Thoracic aorta (tissue), 2 donors: Measurements from ENCODE around the gene MGAT3. TPM values are rescaled to one million over a fixed set of nuclear protein-coding genes. Genes with fewer than 3 reads are reported as not detected.
A peak's percentile ranks its signal among the peaks of the same experiment; 100 is the strongest.

Experiments used
- ATAC-seq: fragments of 150-250 bp; one replicate; pipeline ENCODE4 v1.8.0; 2017; ENCODE audit warnings: low read depth; ENCODE audit not compliant: insufficient number of reproducible peaks, low FRiP score
- DNase-seq: peaks from one replicate; pipeline ENCODE4 v3.0.0-alpha.2; 2020; ENCODE audit warnings: low spot score
- H3K27ac ChIP-seq, 2 donors: fragments of 200-600 bp; sonication (generic); 1 replicate in 1 of 2; 2 replicates in 1 of 2; pipeline ENCODE4 v1.5.1; 2016; ENCODE audit warnings: mild to moderate bottlenecking in 2 of 2, moderate library complexity in 2 of 2
- H3K27me3 ChIP-seq: fragments of 200-600 bp; sonication (generic); replicated peaks from 2 replicates; pipeline ENCODE4 v1.6.0; 2016; ENCODE audit warnings: mild to moderate bottlenecking; ENCODE audit not compliant: insufficient read depth
- H3K36me3 ChIP-seq: fragments of 200-600 bp; sonication (generic); one replicate; pipeline ENCODE4 v1.5.1; 2016
- H3K4me1 ChIP-seq, 2 donors: fragments of 200-600 bp; sonication (generic); 1 replicate in 1 of 2; 2 replicates in 1 of 2; pipeline versions ENCODE4 v1.5.1 to v1.6.0; 2016; ENCODE audit warnings: low read depth in 2 of 2, mild to moderate bottlenecking in 1 of 2; ENCODE audit not compliant: control insufficient read depth in 1 of 2
- H3K4me3 ChIP-seq: fragments of 200-600 bp; sonication (generic); 2 replicates; pipeline ENCODE4 v1.5.1; 2016; ENCODE audit warnings: mild to moderate bottlenecking
- H3K9me3 ChIP-seq: fragments of 200-600 bp; sonication (generic); 2 replicates; pipeline ENCODE4 v1.5.1; 2016
- CTCF ChIP-seq: fragments of 200-600 bp; sonication (generic); IDR thresholded peaks from one replicate; pipeline ENCODE4 v1.5.1; 2019; ENCODE audit warnings: antibody characterized with exemption
- total RNA-seq, 2 donors: library from RNA; depleted of rRNA; stranded (reverse); fragments of >200 nt; gene quantifications; one replicate each; pipeline versions ENCODE4 v1.1.0 to v1.2.3, GENCODE V29; 2016

Gene MGAT3
- total RNA-seq, 2 donors from 2014 or later: 1.1 to 3.2 TPM

- H3K9me3 ChIP-seq: no peaks in the 10 kb centered on the region
- H3K27me3 ChIP-seq: no peaks in the 10 kb centered on the region
- peak overlapping the region; percentile 35 for H3K4me3 ChIP-seq
- DNase-seq (no peak), ATAC-seq (no peak)
- no peaks in the 10 kb centered on the region for H3K36me3 ChIP-seq
- H3K27ac ChIP-seq: no peak overlapping the region
- H3K4me1 ChIP-seq: peaks cover 0 to 30% of the 10 kb centered on the region in 2 donors
- TF ChIP-seq CTCF: no peak
Observed at GRCh38 chr22:39437791-39438704, 18.8 kb upstream of the MGAT3 start.

DNA sequence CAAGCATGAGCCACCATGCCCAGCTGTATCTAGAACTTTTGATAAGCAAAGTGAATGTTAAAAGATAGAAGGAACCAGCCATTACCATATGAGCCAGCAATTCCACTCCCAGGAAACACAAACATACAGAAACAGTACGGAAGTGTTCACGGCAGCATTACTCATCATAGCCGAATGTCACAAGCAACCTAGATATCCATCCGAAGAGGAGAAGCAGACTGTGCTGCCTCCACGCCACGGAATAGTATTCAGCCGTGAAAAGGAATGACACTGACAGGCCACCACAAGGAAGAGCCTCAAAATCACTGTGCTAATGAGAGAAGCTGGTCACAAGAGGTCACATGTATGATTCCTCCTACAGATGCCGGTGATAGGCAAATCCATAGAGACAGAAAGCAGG is 17.6 kb upstream of the MGAT3 start:
- Histone ChIP-seq H3K27ac (no peak overlapping the region), H3K36me3 (no peaks in the 10 kb centered on the region), H3K27me3 (no peaks in the 10 kb centered on the region), H3K9me3 (no peaks in the 10 kb centered on the region), H3K4me3 (no peak overlapping the region), H3K4me1 (peaks cover 0 to 20% of the 10 kb centered on the region in 2 donors)
- DNase-seq (no peak), ATAC-seq (no peak)
- TF ChIP-seq CTCF: no peak

DNA sequence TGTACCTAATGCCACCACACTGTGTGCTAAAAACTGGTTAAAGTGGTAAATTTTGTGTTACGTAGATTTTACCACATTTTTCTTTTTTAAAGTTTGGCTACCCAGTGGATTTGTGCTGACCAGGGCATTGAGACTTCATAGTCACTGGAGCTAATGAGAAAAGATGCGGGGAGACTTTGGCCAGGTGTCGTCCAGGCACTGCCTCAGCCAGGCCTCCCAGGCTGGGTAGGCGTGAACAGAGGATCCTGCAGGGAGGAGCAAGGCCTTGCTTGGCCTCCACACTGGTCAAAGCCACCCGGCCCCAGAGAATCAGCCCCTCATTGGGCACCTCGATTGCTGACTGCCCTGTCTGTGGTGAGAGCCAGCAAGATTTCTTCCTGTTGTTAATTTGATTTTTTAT is 13.4 kb upstream of the MGAT3 start:
- Histone ChIP-seq H3K27me3 (no peaks in the 10 kb centered on the region), H3K9me3 (no peaks in the 10 kb centered on the region), H3K36me3 (no peaks in the 10 kb centered on the region), H3K4me1 (peaks cover 0 to 4% of the 10 kb centered on the region in 2 donors), H3K27ac (no peak overlapping the region), H3K4me3 (no peak overlapping the region)
- no peak for ATAC-seq
- no peak for TF ChIP-seq CTCF
- no peak for DNase-seq

DNA sequence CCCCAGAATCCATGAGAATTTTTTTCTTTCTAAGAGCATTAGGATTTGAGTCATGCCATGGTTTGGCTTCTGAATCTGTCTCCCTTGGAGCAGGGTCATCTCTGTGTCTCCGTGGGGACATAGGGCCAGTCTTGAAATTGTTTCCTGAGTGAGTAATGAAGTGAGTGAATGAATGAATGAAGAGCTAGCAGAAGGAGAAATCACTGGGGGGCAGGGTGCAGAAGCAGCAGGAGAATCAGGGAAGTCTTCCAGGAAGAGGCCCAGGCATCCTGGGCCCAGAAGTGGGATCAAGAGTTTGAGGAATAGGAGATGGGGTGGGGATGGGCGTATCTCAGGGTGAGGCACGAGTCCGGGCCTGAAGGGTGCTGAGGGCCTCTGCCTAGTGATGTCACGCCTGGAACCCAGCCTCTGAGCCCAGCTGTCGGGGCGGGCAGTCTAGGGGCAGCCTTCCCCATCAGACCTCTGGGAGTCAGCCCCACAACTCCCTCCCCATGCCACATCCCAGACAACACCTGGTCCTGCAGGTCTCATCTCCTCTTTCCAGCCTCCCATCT is 12.5 kb upstream of the MGAT3 start:
- Histone ChIP-seq H3K27ac (no peak overlapping the region), H3K36me3 (no peaks in the 10 kb centered on the region), H3K4me3 (no peak overlapping the region), H3K4me1 (no peaks in the 10 kb centered on the region), H3K9me3 (no peaks in the 10 kb centered on the region), H3K27me3 (no peaks in the 10 kb centered on the region)
- TF ChIP-seq CTCF: no peak
- ATAC-seq (no peak), DNase-seq (no peak)

DNA sequence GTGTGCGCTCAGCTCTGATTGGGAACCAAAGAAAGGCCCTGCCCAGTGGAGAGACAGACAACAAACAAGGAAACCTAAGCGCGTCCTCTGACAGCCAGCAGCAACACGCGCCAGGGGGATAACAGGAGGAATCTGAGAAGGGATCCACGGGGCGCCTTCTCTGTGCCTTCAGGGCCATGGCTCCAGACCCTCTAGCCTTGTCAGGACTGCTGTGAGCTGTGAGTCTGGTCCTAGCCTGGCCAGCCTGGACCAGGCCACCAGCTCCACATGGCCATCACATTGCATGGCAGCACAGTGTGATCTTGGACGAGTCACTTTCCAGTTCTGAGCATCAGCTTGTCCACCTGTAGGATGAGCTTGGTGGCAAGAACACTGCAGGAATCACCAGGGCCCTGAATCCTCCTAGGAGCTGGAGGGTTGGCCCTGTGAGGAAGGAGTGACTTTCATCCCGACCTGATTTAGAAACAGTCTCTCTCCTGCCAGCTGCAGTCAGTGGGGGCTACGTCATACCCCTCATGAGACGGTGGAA is 11.8 kb upstream of the MGAT3 start:
- Histone ChIP-seq H3K9me3 (no peaks in the 10 kb centered on the region), H3K36me3 (no peaks in the 10 kb centered on the region), H3K4me3 (no peak overlapping the region), H3K4me1 (no peaks in the 10 kb centered on the region), H3K27me3 (no peaks in the 10 kb centered on the region), H3K27ac (no peak overlapping the region)
- TF ChIP-seq CTCF: no peak
- DNase-seq (no peak), ATAC-seq (no peak)
